HL-60 (cell line): ENCODE data around the gene WWOX.

Source experiments
- DNase-seq, 2 experiments: peaks; one replicate each; pipeline ENCODE4 v3.0.0-alpha.2; 2010 to 2020; ENCODE audit warnings: low read depth in 1 of 2, low spot score in 1 of 2
- H3K27ac ChIP-seq: fragments of 250-450 bp; sonication (Bioruptor Pico); replicated peaks from 2 replicates; pipeline ENCODE4 v1.5.1; 2020; ENCODE audit warnings: mild to moderate bottlenecking, moderate library complexity
- H3K27me3 ChIP-seq: fragments of 250-450 bp; sonication (Bioruptor Pico); 2 replicates; pipeline ENCODE4 v1.5.1; 2021; ENCODE audit warnings: mild to moderate bottlenecking, moderate library complexity; ENCODE audit not compliant: insufficient read depth, poor library complexity, severe bottlenecking
- H3K4me3 ChIP-seq: replicated peaks from 2 replicates; pipeline ENCODE4 v1.5.1; 2011; ENCODE audit warnings: mild to moderate bottlenecking, control low read depth, low read length; ENCODE audit not compliant: insufficient read depth
- GABPA ChIP-seq: IDR thresholded peaks from 2 replicates; pipeline ENCODE4 v1.6.1; 2012; ENCODE audit warnings: low read depth
- POLR2AphosphoS5 ChIP-seq: IDR thresholded peaks from 2 replicates; pipeline ENCODE4 v1.6.1; 2012; ENCODE audit warnings: low read depth
- SPI1 ChIP-seq: IDR thresholded peaks from 2 replicates; pipeline ENCODE4 v1.6.1; 2012; ENCODE audit warnings: low read depth, mild to moderate bottlenecking, borderline replicate concordance
- TF ChIP-seq, protein P1 (sequence below): IDR thresholded peaks from one replicate; pipeline ENCODE4 v1.5.1; 2011; ENCODE audit warnings: low read length, control low read depth, inconsistent platforms; ENCODE audit not compliant: insufficient read depth
- TF ChIP-seq, protein P2 (sequence below): IDR thresholded peaks from 2 replicates; pipeline ENCODE4 v1.6.1; 2012; ENCODE audit warnings: low read depth; ENCODE audit not compliant: insufficient replicate concordance

The WWOX gene

DNA sequence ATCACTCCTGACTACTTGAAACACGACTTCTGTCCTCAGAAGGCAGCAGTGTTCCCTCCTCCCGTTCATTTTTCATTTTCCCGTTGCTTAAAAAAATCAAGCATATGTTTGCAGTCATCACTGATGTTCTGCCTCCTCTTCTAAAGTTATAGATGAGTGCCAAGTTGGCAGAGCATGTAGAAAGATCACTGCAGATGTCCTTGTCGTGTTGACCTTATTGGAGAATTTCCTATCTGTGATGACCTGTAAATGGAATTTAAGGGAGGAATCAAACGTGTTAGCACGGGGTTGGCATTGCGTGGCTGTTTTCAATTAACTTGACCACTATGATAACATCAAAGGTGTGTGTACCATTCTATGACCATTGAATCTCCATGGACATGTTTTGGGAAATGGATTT lies 396.7 kb downstream of the WWOX start:
- Histone ChIP-seq H3K27me3 (no peaks in the 10 kb centered on the region), H3K27ac (no peak overlapping the region), H3K4me3 (no peak overlapping the region)
- TF ChIP-seq, protein P1, sequence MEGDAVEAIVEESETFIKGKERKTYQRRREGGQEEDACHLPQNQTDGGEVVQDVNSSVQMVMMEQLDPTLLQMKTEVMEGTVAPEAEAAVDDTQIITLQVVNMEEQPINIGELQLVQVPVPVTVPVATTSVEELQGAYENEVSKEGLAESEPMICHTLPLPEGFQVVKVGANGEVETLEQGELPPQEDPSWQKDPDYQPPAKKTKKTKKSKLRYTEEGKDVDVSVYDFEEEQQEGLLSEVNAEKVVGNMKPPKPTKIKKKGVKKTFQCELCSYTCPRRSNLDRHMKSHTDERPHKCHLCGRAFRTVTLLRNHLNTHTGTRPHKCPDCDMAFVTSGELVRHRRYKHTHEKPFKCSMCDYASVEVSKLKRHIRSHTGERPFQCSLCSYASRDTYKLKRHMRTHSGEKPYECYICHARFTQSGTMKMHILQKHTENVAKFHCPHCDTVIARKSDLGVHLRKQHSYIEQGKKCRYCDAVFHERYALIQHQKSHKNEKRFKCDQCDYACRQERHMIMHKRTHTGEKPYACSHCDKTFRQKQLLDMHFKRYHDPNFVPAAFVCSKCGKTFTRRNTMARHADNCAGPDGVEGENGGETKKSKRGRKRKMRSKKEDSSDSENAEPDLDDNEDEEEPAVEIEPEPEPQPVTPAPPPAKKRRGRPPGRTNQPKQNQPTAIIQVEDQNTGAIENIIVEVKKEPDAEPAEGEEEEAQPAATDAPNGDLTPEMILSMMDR: no peak
- TF ChIP-seq POLR2AphosphoS5 (no peak), SPI1 (no peak), GABPA (no peak)
- TF ChIP-seq, protein P2, sequence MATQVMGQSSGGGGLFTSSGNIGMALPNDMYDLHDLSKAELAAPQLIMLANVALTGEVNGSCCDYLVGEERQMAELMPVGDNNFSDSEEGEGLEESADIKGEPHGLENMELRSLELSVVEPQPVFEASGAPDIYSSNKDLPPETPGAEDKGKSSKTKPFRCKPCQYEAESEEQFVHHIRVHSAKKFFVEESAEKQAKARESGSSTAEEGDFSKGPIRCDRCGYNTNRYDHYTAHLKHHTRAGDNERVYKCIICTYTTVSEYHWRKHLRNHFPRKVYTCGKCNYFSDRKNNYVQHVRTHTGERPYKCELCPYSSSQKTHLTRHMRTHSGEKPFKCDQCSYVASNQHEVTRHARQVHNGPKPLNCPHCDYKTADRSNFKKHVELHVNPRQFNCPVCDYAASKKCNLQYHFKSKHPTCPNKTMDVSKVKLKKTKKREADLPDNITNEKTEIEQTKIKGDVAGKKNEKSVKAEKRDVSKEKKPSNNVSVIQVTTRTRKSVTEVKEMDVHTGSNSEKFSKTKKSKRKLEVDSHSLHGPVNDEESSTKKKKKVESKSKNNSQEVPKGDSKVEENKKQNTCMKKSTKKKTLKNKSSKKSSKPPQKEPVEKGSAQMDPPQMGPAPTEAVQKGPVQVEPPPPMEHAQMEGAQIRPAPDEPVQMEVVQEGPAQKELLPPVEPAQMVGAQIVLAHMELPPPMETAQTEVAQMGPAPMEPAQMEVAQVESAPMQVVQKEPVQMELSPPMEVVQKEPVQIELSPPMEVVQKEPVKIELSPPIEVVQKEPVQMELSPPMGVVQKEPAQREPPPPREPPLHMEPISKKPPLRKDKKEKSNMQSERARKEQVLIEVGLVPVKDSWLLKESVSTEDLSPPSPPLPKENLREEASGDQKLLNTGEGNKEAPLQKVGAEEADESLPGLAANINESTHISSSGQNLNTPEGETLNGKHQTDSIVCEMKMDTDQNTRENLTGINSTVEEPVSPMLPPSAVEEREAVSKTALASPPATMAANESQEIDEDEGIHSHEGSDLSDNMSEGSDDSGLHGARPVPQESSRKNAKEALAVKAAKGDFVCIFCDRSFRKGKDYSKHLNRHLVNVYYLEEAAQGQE: no peak
- no peak for DNase-seq

DNA sequence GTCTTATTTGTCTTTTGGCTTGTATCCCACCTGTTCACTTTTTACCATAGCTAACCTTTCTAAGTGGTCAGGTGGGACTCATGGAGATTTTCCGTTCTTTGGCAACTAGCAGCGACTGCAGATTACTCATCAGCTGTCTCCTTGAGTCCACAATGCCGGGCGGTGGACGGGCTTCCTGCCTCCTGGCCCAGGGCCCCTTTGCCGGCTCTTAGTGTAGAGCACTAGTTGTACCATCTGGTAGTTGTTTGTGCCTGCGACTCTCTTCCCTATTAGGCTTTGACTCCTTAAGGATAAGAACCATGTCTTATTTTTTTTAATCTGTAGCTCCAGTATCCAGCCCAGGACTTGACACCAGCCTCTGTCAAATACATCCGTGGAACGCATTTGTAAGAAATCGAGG lies 399.9 kb downstream of the WWOX start:
- no peak overlapping the region for H3K4me3 ChIP-seq
- TF ChIP-seq, protein P2: no peak
- no peak for TF ChIP-seq POLR2AphosphoS5
- TF ChIP-seq, protein P1: no peak
- TF ChIP-seq SPI1: no peak
- no peak for TF ChIP-seq GABPA
- H3K27me3 ChIP-seq: no peaks in the 10 kb centered on the region
- no peak for DNase-seq
- no peak overlapping the region for H3K27ac ChIP-seq

DNA sequence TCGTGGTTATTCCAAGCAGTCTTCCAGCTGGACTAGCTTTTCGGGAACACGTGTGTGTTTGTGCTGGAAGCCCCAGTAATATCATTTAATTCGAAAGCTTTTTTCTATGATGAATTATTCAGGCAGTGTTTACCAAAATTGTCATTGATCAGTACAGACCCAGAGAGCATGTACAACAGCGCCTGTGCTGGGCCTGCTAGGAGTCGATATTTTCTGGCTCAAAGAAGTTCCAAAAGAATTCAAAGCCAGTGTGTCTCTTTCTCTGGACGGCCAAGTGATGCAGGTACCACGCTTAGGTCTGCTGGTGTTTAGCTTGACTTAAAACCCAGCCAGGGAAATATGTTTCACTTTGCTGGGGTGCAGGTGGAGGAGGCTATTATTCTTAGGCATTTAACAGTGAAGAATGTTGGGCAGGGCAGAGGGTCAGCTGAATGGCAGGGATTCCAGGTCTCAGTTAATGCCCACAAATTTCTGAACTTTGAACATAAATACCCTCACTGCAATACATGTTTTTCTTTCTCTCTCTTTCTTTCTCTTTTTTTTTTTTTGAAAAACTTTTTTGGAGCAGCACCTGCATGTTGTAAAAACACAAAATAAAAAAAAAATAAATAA lies 401.3 kb downstream of the WWOX start:
- no peak for DNase-seq
- Histone ChIP-seq H3K27me3 (no peaks in the 10 kb centered on the region), H3K4me3 (no peak overlapping the region), H3K27ac (no peak overlapping the region)
- TF ChIP-seq, protein P1: no peak
- TF ChIP-seq SPI1 (no peak), POLR2AphosphoS5 (no peak), GABPA (no peak)
- TF ChIP-seq, protein P2: no peak
